ENCODE data around the gene FGF14. TPM values are rescaled to one million over a fixed set of nuclear protein-coding genes. Genes with fewer than 3 reads are reported as not detected.

The FGF14 gene
- polyA plus RNA-seq, 1 donor (not counting 4 experiments of a cell fraction or from before 2014, with no cell fraction given): 0.09 TPM

DNA sequence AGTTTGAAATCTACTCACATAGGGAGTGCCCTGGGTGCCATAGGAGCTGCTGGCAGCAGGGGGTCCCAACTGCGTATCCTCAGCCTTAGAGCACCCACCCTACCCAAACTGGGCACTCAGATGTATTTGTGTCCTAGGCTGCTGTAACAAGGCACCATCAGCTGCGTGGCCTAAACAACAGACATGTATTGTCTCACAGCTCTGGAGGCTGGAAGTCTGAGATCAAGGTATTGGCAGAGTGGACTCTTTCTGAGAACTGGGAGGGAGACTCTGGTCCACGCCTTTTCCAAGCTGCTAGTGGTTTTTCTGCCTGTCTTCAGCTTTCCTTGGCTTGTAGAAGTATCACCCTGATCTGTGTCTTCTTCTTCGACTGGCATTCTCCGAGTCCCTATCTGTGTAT lies 83.6 kb downstream of the FGF14 start:
- H3K27ac ChIP-seq (ENCODE audit: control insufficient read depth, insufficient read depth, low read length): no peak overlapping the region
- H3K4me2 ChIP-seq (ENCODE audit: control insufficient read depth, extremely low read depth, insufficient read depth, low read depth, low read length): no peak overlapping the region
- no peak overlapping the region for H3K9ac ChIP-seq (ENCODE audit: control insufficient read depth, extremely low read depth, insufficient read depth, low read length)
- FAIRE-seq (no peak), DNase-seq (ENCODE audit: low read depth, low spot score) (no peak)
- no peaks in the 10 kb centered on the region for H4K20me1 ChIP-seq (ENCODE audit: control insufficient read depth, extremely low read depth, insufficient read depth, low read length)
- no peaks in the 10 kb centered on the region for H3K79me2 ChIP-seq (ENCODE audit: control insufficient read depth, insufficient read depth, low read length)
- H3K9me3 ChIP-seq (ENCODE audit: control insufficient read depth, low read depth, low read length): no peaks in the 10 kb centered on the region
- dilution Hi-C loops (cut with MboI; ENCODE audit: extremely low pct_ligation_motif_present, low sequenced_read_pairs): no loop called here
- H3K4me3 ChIP-seq (ENCODE audit: control insufficient read depth in 2 of 3, extremely low read depth in 1 of 3, insufficient read depth in 2 of 3, low read depth in 1 of 3, low read length in 3 of 3): no peak overlapping the region
- TF ChIP-seq EZH2 (IDR thresholded peaks at IDR 0.05; ENCODE audit: low read length): no peak
- TF ChIP-seq, protein P1, sequence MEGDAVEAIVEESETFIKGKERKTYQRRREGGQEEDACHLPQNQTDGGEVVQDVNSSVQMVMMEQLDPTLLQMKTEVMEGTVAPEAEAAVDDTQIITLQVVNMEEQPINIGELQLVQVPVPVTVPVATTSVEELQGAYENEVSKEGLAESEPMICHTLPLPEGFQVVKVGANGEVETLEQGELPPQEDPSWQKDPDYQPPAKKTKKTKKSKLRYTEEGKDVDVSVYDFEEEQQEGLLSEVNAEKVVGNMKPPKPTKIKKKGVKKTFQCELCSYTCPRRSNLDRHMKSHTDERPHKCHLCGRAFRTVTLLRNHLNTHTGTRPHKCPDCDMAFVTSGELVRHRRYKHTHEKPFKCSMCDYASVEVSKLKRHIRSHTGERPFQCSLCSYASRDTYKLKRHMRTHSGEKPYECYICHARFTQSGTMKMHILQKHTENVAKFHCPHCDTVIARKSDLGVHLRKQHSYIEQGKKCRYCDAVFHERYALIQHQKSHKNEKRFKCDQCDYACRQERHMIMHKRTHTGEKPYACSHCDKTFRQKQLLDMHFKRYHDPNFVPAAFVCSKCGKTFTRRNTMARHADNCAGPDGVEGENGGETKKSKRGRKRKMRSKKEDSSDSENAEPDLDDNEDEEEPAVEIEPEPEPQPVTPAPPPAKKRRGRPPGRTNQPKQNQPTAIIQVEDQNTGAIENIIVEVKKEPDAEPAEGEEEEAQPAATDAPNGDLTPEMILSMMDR (optimal IDR thresholded peaks at IDR 0.05 in 1 of 3, IDR thresholded peaks at IDR 0.05 in 1 of 3, conservative IDR thresholded peaks at IDR 0.05 in 1 of 3; ENCODE audit: extremely low read depth in 1 of 3, insufficient read depth in 2 of 3, low read length in 3 of 3): no peak
- H3K4me1 ChIP-seq (ENCODE audit: control insufficient read depth, extremely low read depth, insufficient read depth, low read length): no peaks in the 10 kb centered on the region
- H3K9me1 ChIP-seq (ENCODE audit: control insufficient read depth, extremely low read depth, insufficient read depth, low read length): no peaks in the 10 kb centered on the region
- no peak overlapping the region for H2AFZ ChIP-seq (ENCODE audit: control insufficient read depth, low read length)
- no peaks in the 10 kb centered on the region for H3K27me3 ChIP-seq (ENCODE audit: control insufficient read depth, extremely low read depth, insufficient read depth, low read length)
- H3K36me3 ChIP-seq (ENCODE audit: control insufficient read depth in 2 of 2, extremely low read depth in 1 of 2, insufficient read depth in 2 of 2, low read length in 2 of 2): no peaks in the 10 kb centered on the region

- dilution Hi-C loops (cut with MboI; ENCODE audit: extremely low pct_ligation_motif_present, low sequenced_read_pairs): no loop called here
- Histone ChIP-seq H3K27ac (ENCODE audit: control insufficient read depth, insufficient read depth, low read length) (no peak overlapping the region), H3K4me2 (ENCODE audit: control insufficient read depth, extremely low read depth, insufficient read depth, low read depth, low read length) (no peak overlapping the region), H3K9ac (ENCODE audit: control insufficient read depth, extremely low read depth, insufficient read depth, low read length) (no peak overlapping the region), H3K9me1 (ENCODE audit: control insufficient read depth, extremely low read depth, insufficient read depth, low read length) (no peaks in the 10 kb centered on the region), H3K36me3 (ENCODE audit: control insufficient read depth in 2 of 2, extremely low read depth in 1 of 2, insufficient read depth in 2 of 2, low read length in 2 of 2) (no peaks in the 10 kb centered on the region), H3K79me2 (ENCODE audit: control insufficient read depth, insufficient read depth, low read length) (no peaks in the 10 kb centered on the region), H3K27me3 (ENCODE audit: control insufficient read depth, extremely low read depth, insufficient read depth, low read length) (no peaks in the 10 kb centered on the region), H2AFZ (ENCODE audit: control insufficient read depth, low read length) (no peak overlapping the region), H4K20me1 (ENCODE audit: control insufficient read depth, extremely low read depth, insufficient read depth, low read length) (no peaks in the 10 kb centered on the region), H3K4me1 (ENCODE audit: control insufficient read depth, extremely low read depth, insufficient read depth, low read length) (no peaks in the 10 kb centered on the region), H3K9me3 (ENCODE audit: control insufficient read depth, low read depth, low read length) (no peaks in the 10 kb centered on the region), H3K4me3 (ENCODE audit: control insufficient read depth in 2 of 3, extremely low read depth in 1 of 3, insufficient read depth in 2 of 3, low read depth in 1 of 3, low read length in 3 of 3) (no peak overlapping the region)
- no peak for TF ChIP-seq EZH2 (IDR thresholded peaks at IDR 0.05; ENCODE audit: low read length)
- TF ChIP-seq, protein P1 (optimal IDR thresholded peaks at IDR 0.05 in 1 of 3, IDR thresholded peaks at IDR 0.05 in 1 of 3, conservative IDR thresholded peaks at IDR 0.05 in 1 of 3; ENCODE audit: extremely low read depth in 1 of 3, insufficient read depth in 2 of 3, low read length in 3 of 3): no peak
- no peak for FAIRE-seq
- DNase-seq (ENCODE audit: low read depth, low spot score): no peak
Observed at GRCh38 chr13:102317593-102317992, 84.3 kb downstream of the FGF14 start.

All from keratinocyte (primary cell).